Keratinocyte (primary cell): ENCODE measurements around the gene TMEM240. TPM values are rescaled to one million over a fixed set of nuclear protein-coding genes. Genes with fewer than 3 reads are reported as not detected.

ENCODE experiments used
- DNase-seq: peaks from one replicate; pipeline ENCODE4 v3.0.0-alpha.2; 2011; ENCODE audit warnings: low read depth, missing footprints, low spot score
- FAIRE-seq: peaks from 2 replicates; lab custom pipeline; 2011; peaks lifted over from hg19 to GRCh38; lab: Jason Lieb, UNC
- H2AFZ ChIP-seq: 2 replicates; pipeline ENCODE4 v1.6.0; 2012; ENCODE audit warnings: low read length, control low read depth, inconsistent platforms; ENCODE audit not compliant: control insufficient read depth
- H3K27ac ChIP-seq: 2 replicates; pipeline ENCODE4 v1.5.1; 2011; ENCODE audit warnings: low read length; ENCODE audit not compliant: control insufficient read depth, insufficient read depth
- H3K27me3 ChIP-seq: 3 replicates; pipeline ENCODE4 v1.6.0; 2011; ENCODE audit warnings: low read length; ENCODE audit not compliant: control insufficient read depth, insufficient read depth; ENCODE audit errors: extremely low read depth
- H3K36me3 ChIP-seq, 2 experiments: 2 replicates in 1 of 2; 3 replicates in 1 of 2; pipeline ENCODE4 v1.5.1; 2011; ENCODE audit warnings: low read length in 2 of 2, mild to moderate bottlenecking in 1 of 2; ENCODE audit not compliant: control insufficient read depth in 2 of 2, insufficient read depth in 2 of 2; ENCODE audit errors: extremely low read depth in 1 of 2
- H3K4me1 ChIP-seq: 3 replicates; pipeline ENCODE4 v1.5.1; 2011; ENCODE audit warnings: low read length; ENCODE audit not compliant: control insufficient read depth, insufficient read depth; ENCODE audit errors: extremely low read depth
- H3K4me2 ChIP-seq: 3 replicates; pipeline ENCODE4 v1.6.0; 2011; ENCODE audit warnings: low read depth, low read length; ENCODE audit not compliant: control insufficient read depth, insufficient read depth; ENCODE audit errors: extremely low read depth
- H3K4me3 ChIP-seq, 3 experiments: fragments of 200-600 bp in 1 of 3; sonication (generic) in 1 of 3; 2 replicates in 2 of 3; 3 replicates in 1 of 3; pipeline ENCODE4 v1.5.1; 2011 to 2016; ENCODE audit warnings: low read length in 3 of 3, mild to moderate bottlenecking in 3 of 3, control low read depth in 2 of 3, inconsistent platforms in 1 of 3, low read depth in 1 of 3, mixed read lengths in 1 of 3, mixed run types in 1 of 3, moderate library complexity in 1 of 3; ENCODE audit not compliant: control insufficient read depth in 2 of 3, insufficient read depth in 2 of 3; ENCODE audit errors: extremely low read depth in 1 of 3
- H3K79me2 ChIP-seq: 2 replicates; pipeline ENCODE4 v1.6.0; 2012; ENCODE audit warnings: low read length; ENCODE audit not compliant: control insufficient read depth, insufficient read depth
- H3K9ac ChIP-seq: 3 replicates; pipeline ENCODE4 v1.6.0; 2011; ENCODE audit warnings: low read length; ENCODE audit not compliant: control insufficient read depth, insufficient read depth; ENCODE audit errors: extremely low read depth
- H3K9me1 ChIP-seq: 3 replicates; pipeline ENCODE4 v1.6.0; 2011; ENCODE audit warnings: low read length; ENCODE audit not compliant: control insufficient read depth, insufficient read depth; ENCODE audit errors: extremely low read depth
- H3K9me3 ChIP-seq: 2 replicates; pipeline ENCODE4 v1.5.1; 2012; ENCODE audit warnings: low read depth, low read length; ENCODE audit not compliant: control insufficient read depth
- H4K20me1 ChIP-seq: 3 replicates; pipeline ENCODE4 v1.6.0; 2011; ENCODE audit warnings: low read length; ENCODE audit not compliant: control insufficient read depth, insufficient read depth; ENCODE audit errors: extremely low read depth
- EZH2 ChIP-seq: IDR thresholded peaks from one replicate; pipeline ENCODE4 v1.6.1; 2012; ENCODE audit warnings: inconsistent platforms, mild to moderate bottlenecking, low read length, moderate library complexity
- dilution Hi-C: fragments of 300-500 bp; cut with MboI; formaldehyde crosslinking; loops from one replicate; pipeline ENCODE4 v1.7.0; 2020; ENCODE audit warnings: low sequenced_read_pairs; ENCODE audit not compliant: extremely low pct_ligation_motif_present
- polyA plus RNA-seq, 5 experiments: library from polyadenylated mRNA; depleted of rRNA in 3 of 5; stranded (reverse) in 3 of 5; stranded (forward) in 1 of 5; unstranded in 1 of 5; fragments of >200 nt; gene quantifications; 1 replicate in 1 of 5; 2 replicates in 3 of 5; 3 replicates in 1 of 5; pipeline versions ENCODE4 v1.2.1 to v1.2.3, GENCODE V29; 2011 to 2012; ENCODE audit warnings: missing spikeins in 2 of 5, low read depth in 1 of 5, low replicate concordance in 1 of 5
- TF ChIP-seq, protein P1 (sequence below), 3 experiments: IDR thresholded peaks in 1 of 3; conservative IDR thresholded peaks in 1 of 3; optimal IDR thresholded peaks in 1 of 3; 2 replicates in 2 of 3; 3 replicates in 1 of 3; pipeline versions ENCODE3 to v1.5.1; 2011; ENCODE audit warnings: low read length in 3 of 3, mild to moderate bottlenecking in 3 of 3, moderate library complexity in 2 of 3, control low read depth in 1 of 3, inconsistent platforms in 1 of 3; ENCODE audit not compliant: insufficient read depth in 2 of 3; ENCODE audit errors: extremely low read depth in 1 of 3

TMEM240 gene
- polyA plus RNA-seq, 1 donor (not counting 4 experiments of a cell fraction or from before 2014, with no cell fraction given), result 0.12 TPM

GRCh38 chr1:1489861-1490260 lies 50.6 kb downstream of the TMEM240 start:
- Histone ChIP-seq H3K4me1 (no peaks in the 10 kb centered on the region), H3K4me3 (no peak overlapping the region), H2AFZ (no peak overlapping the region), H3K9ac (no peak overlapping the region), H3K27ac (no peak overlapping the region), H4K20me1 (no peaks in the 10 kb centered on the region), H3K4me2 (no peak overlapping the region), H3K27me3 (no peaks in the 10 kb centered on the region), H3K9me3 (no peaks in the 10 kb centered on the region), H3K36me3 (peaks cover 26 to 44% of the 10 kb centered on the region in 2 experiments), H3K9me1 (no peaks in the 10 kb centered on the region), H3K79me2 (no peaks in the 10 kb centered on the region)
- FAIRE-seq (no peak), DNase-seq (no peak)
- dilution Hi-C loops, result no loop called here
- TF ChIP-seq, protein P1, sequence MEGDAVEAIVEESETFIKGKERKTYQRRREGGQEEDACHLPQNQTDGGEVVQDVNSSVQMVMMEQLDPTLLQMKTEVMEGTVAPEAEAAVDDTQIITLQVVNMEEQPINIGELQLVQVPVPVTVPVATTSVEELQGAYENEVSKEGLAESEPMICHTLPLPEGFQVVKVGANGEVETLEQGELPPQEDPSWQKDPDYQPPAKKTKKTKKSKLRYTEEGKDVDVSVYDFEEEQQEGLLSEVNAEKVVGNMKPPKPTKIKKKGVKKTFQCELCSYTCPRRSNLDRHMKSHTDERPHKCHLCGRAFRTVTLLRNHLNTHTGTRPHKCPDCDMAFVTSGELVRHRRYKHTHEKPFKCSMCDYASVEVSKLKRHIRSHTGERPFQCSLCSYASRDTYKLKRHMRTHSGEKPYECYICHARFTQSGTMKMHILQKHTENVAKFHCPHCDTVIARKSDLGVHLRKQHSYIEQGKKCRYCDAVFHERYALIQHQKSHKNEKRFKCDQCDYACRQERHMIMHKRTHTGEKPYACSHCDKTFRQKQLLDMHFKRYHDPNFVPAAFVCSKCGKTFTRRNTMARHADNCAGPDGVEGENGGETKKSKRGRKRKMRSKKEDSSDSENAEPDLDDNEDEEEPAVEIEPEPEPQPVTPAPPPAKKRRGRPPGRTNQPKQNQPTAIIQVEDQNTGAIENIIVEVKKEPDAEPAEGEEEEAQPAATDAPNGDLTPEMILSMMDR (optimal IDR thresholded peaks at IDR 0.05 in 1 of 3, IDR thresholded peaks at IDR 0.05 in 1 of 3, conservative IDR thresholded peaks at IDR 0.05 in 1 of 3; ENCODE audit: extremely low read depth in 1 of 3, insufficient read depth in 2 of 3, low read length in 3 of 3), result no peak
- no peak for TF ChIP-seq EZH2

- no peak overlapping the region for H3K4me3 ChIP-seq
- no peaks in the 10 kb centered on the region for H3K9me1 ChIP-seq
- H3K4me1 ChIP-seq, result no peaks in the 10 kb centered on the region
- no peaks in the 10 kb centered on the region for H3K27me3 ChIP-seq
- H3K4me2 ChIP-seq, result no peak overlapping the region
- peaks cover 26 to 44% of the 10 kb centered on the region in 2 experiments for H3K36me3 ChIP-seq
- H3K27ac ChIP-seq, result no peak overlapping the region
- DNase-seq, result no peak
- no peak overlapping the region for H2AFZ ChIP-seq
- no peaks in the 10 kb centered on the region for H4K20me1 ChIP-seq
- dilution Hi-C loops, result no loop called here
- no peak overlapping the region for H3K9ac ChIP-seq
- H3K79me2 ChIP-seq, result no peaks in the 10 kb centered on the region
- H3K9me3 ChIP-seq, result no peaks in the 10 kb centered on the region
- FAIRE-seq, result no peak
- no peak for TF ChIP-seq EZH2
- TF ChIP-seq, protein P1 (optimal IDR thresholded peaks at IDR 0.05 in 1 of 3, IDR thresholded peaks at IDR 0.05 in 1 of 3, conservative IDR thresholded peaks at IDR 0.05 in 1 of 3; ENCODE audit: extremely low read depth in 1 of 3, insufficient read depth in 2 of 3, low read length in 3 of 3), result no peak
Observed at GRCh38 chr1:1489231-1489630, 51.2 kb downstream of the TMEM240 start.
